MM.1S (cell line): Measurements from ENCODE around the gene VAV2.

Experiments used
- DNase-seq: peaks from one replicate; pipeline ENCODE4 v3.0.0-alpha.2; 2015
- H2AFZ ChIP-seq: fragments of 300-600 bp; sonication (generic); 2 replicates; pipeline ENCODE4 v1.6.0; 2016; ENCODE audit warnings: antibody characterized with exemption, low read length
- H3F3A ChIP-seq: fragments of 300-600 bp; sonication (generic); 2 replicates; pipeline ENCODE4 v1.6.1; 2016; ENCODE audit warnings: mild to moderate bottlenecking, antibody characterized with exemption, low read length, moderate library complexity, mixed read lengths; ENCODE audit not compliant: insufficient read depth
- H3K27ac ChIP-seq: fragments of 300-600 bp; sonication (generic); 2 replicates; pipeline ENCODE4 v1.5.1; 2016; ENCODE audit warnings: mild to moderate bottlenecking, low read length
- H3K27me3 ChIP-seq: fragments of 300-600 bp; sonication (generic); replicated peaks from 2 replicates; pipeline ENCODE4 v1.6.0; 2016; ENCODE audit warnings: low read length; ENCODE audit not compliant: insufficient read depth
- H3K36me3 ChIP-seq: fragments of 300-600 bp; sonication (generic); replicated peaks from 2 replicates; pipeline ENCODE4 v1.6.1; 2016; ENCODE audit warnings: mild to moderate bottlenecking, low read length, mixed read lengths; ENCODE audit not compliant: insufficient read depth
- H3K4me1 ChIP-seq: fragments of 300-600 bp; sonication (generic); 2 replicates; pipeline ENCODE4 v1.6.1; 2016; ENCODE audit warnings: low read length, mixed read lengths
- H3K4me2 ChIP-seq: fragments of 300-600 bp; sonication (generic); 2 replicates; pipeline ENCODE4 v1.6.0; 2016; ENCODE audit warnings: low read depth, low read length
- H3K4me3 ChIP-seq: fragments of 300-600 bp; sonication (generic); 2 replicates; pipeline ENCODE4 v1.5.1; 2016; ENCODE audit warnings: low read length, mixed read lengths
- H3K79me2 ChIP-seq: fragments of 300-600 bp; sonication (generic); 2 replicates; pipeline ENCODE4 v1.6.1; 2016; ENCODE audit warnings: mixed run types, low read length, mixed read lengths
- H3K9ac ChIP-seq: fragments of 300-600 bp; sonication (generic); 2 replicates; pipeline ENCODE4 v1.6.1; 2016; ENCODE audit warnings: low read length, mixed read lengths
- H3K9me2 ChIP-seq: fragments of 300-600 bp; sonication (generic); replicated peaks from 2 replicates; pipeline ENCODE4 v1.6.1; 2016; ENCODE audit warnings: mild to moderate bottlenecking, low read length, mixed read lengths; ENCODE audit not compliant: insufficient read depth
- H3K9me3 ChIP-seq: fragments of 300-600 bp; sonication (generic); replicated peaks from 2 replicates; pipeline ENCODE4 v1.6.1; 2016; ENCODE audit warnings: mild to moderate bottlenecking, low read length, mixed read lengths; ENCODE audit not compliant: insufficient read depth
- H4K20me1 ChIP-seq: fragments of 300-600 bp; sonication (generic); 2 replicates; pipeline ENCODE4 v1.6.1; 2016; ENCODE audit warnings: mild to moderate bottlenecking, low read length, moderate library complexity, mixed read lengths; ENCODE audit not compliant: insufficient read depth
- EZH2 ChIP-seq: fragments of 300-600 bp; sonication (generic); optimal IDR thresholded peaks from 2 replicates; pipeline ENCODE3; 2017; ENCODE audit warnings: low read depth, mild to moderate bottlenecking, antibody characterized with exemption, low read length, mixed read lengths
- EZH2phosphoT487 ChIP-seq: fragments of 300-600 bp; sonication (generic); IDR thresholded peaks from 2 replicates; pipeline ENCODE4 v1.6.1; 2018; ENCODE audit warnings: antibody characterized with exemption, low read length
- TF ChIP-seq, protein P1 (sequence below): fragments of 300-600 bp; sonication (generic); IDR thresholded peaks from 2 replicates; pipeline ENCODE4 v1.5.1; 2016; ENCODE audit warnings: antibody characterized with exemption, low read length, mixed read lengths

The VAV2 gene

DNA sequence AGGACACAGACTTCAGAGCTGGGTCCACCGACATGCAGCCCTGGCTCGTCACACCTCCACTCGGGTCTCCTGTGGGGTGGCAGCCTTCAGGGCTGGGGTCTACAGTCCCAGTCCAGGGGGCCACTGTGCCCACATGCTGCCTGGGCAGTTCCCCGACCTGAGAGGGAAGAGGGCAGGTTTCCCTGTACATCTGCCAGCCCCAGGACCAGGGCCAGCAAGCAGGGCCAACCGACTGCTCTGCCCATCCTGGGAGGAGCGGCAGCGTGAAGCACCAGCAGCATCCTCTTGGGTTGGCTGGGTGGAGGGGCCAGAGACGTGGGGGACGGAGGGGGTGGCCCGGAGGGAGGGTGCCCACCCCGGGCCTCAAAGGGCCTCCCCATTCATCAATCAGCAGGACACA lies 133.4 kb downstream of the VAV2 start:
- Histone ChIP-seq H3K36me3 (no peaks in the 10 kb centered on the region), H3K9me2 (no peaks in the 10 kb centered on the region), H3K79me2 (no peaks in the 10 kb centered on the region), H2AFZ (no peak overlapping the region), H3K9me3 (no peaks in the 10 kb centered on the region), H3K4me2 (no peak overlapping the region), H3K9ac (no peak overlapping the region), H3K4me3 (no peak overlapping the region), H3F3A (no peaks in the 10 kb centered on the region), H3K27me3 (peaks cover 28% of the 10 kb centered on the region), H4K20me1 (no peaks in the 10 kb centered on the region), H3K4me1 (no peaks in the 10 kb centered on the region), H3K27ac (no peak overlapping the region)
- TF ChIP-seq, protein P1, sequence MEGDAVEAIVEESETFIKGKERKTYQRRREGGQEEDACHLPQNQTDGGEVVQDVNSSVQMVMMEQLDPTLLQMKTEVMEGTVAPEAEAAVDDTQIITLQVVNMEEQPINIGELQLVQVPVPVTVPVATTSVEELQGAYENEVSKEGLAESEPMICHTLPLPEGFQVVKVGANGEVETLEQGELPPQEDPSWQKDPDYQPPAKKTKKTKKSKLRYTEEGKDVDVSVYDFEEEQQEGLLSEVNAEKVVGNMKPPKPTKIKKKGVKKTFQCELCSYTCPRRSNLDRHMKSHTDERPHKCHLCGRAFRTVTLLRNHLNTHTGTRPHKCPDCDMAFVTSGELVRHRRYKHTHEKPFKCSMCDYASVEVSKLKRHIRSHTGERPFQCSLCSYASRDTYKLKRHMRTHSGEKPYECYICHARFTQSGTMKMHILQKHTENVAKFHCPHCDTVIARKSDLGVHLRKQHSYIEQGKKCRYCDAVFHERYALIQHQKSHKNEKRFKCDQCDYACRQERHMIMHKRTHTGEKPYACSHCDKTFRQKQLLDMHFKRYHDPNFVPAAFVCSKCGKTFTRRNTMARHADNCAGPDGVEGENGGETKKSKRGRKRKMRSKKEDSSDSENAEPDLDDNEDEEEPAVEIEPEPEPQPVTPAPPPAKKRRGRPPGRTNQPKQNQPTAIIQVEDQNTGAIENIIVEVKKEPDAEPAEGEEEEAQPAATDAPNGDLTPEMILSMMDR: no peak
- TF ChIP-seq EZH2 (no peak), EZH2phosphoT487 (no peak)
- no peak for DNase-seq

DNA sequence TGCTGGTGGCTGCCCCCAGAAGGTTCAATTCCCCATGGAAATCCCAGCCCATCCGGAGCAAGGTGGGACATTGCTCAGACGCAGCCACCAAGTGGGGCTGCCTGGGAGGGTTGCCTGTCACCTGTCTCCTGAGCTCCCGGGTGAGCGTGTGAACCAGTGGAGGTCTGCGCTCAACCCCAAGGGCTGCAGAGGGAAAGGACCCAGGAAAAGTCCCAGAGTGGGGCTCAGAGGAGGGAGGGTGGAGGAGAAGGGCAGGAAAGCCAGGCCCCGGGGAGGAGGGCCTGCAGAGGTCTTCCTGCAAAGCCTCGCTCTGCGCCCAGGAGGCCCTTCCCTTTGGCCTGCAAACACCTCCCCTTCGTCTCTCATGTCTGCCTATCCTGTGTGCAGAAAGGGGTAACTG lies 134.5 kb downstream of the VAV2 start:
- H3K9me3 ChIP-seq: no peaks in the 10 kb centered on the region
- H3F3A ChIP-seq: no peaks in the 10 kb centered on the region
- H2AFZ ChIP-seq: no peak overlapping the region
- no peaks in the 10 kb centered on the region for H3K36me3 ChIP-seq
- H3K4me2 ChIP-seq: no peak overlapping the region
- no peaks in the 10 kb centered on the region for H3K9me2 ChIP-seq
- TF ChIP-seq EZH2 (no peak), EZH2phosphoT487 (no peak)
- TF ChIP-seq, protein P1: no peak
- no peak overlapping the region for H3K9ac ChIP-seq
- no peak overlapping the region for H3K27ac ChIP-seq
- no peaks in the 10 kb centered on the region for H3K4me1 ChIP-seq
- H3K27me3 ChIP-seq: peaks cover 24% of the 10 kb centered on the region
- no peaks in the 10 kb centered on the region for H3K79me2 ChIP-seq
- no peaks in the 10 kb centered on the region for H4K20me1 ChIP-seq
- H3K4me3 ChIP-seq: no peak overlapping the region
- no peak for DNase-seq

DNA sequence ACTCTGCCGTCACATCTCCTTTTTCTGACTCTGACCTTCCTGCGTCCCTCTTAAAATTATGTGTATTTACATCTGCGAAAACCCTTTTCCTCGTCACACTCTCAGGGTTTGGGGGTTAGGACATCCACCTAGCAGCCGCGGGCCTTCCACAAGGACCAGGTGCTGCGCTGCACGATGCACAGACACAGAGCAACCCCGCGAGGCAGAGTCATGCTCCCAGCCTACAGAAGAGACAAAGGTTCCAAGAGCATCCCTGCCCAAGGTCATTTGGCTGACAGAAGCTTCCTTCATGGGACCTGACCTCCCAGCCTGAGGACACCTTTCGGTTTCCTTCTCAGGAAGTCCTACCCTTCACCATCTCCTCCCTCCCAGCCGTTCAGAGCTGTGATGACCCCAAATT lies 135.3 kb downstream of the VAV2 start:
- H3F3A ChIP-seq: no peaks in the 10 kb centered on the region
- H3K27me3 ChIP-seq: peaks cover 21% of the 10 kb centered on the region
- no peaks in the 10 kb centered on the region for H3K9me2 ChIP-seq
- H4K20me1 ChIP-seq: no peaks in the 10 kb centered on the region
- no peak overlapping the region for H2AFZ ChIP-seq
- no peaks in the 10 kb centered on the region for H3K79me2 ChIP-seq
- H3K27ac ChIP-seq: no peak overlapping the region
- H3K4me2 ChIP-seq: no peak overlapping the region
- TF ChIP-seq, protein P1: no peak
- no peak for TF ChIP-seq EZH2
- TF ChIP-seq EZH2phosphoT487: no peak
- H3K9ac ChIP-seq: no peak overlapping the region
- no peak for DNase-seq
- H3K9me3 ChIP-seq: no peaks in the 10 kb centered on the region
- no peak overlapping the region for H3K4me3 ChIP-seq
- H3K4me1 ChIP-seq: no peaks in the 10 kb centered on the region
- no peaks in the 10 kb centered on the region for H3K36me3 ChIP-seq
